HG02840 (cell line): Measurements from ENCODE around the gene EXD3.

Experiments
- ATAC-seq: cut with Tn5 transposase; IDR thresholded peaks from one replicate; pipeline ENCODE4 v1.9.1; 2021; ENCODE audit warnings: mild to moderate bottlenecking, moderate library complexity, moderate number of reproducible peaks; ENCODE audit not compliant: unreplicated experiment, low FRiP score

Gene EXD3

DNA sequence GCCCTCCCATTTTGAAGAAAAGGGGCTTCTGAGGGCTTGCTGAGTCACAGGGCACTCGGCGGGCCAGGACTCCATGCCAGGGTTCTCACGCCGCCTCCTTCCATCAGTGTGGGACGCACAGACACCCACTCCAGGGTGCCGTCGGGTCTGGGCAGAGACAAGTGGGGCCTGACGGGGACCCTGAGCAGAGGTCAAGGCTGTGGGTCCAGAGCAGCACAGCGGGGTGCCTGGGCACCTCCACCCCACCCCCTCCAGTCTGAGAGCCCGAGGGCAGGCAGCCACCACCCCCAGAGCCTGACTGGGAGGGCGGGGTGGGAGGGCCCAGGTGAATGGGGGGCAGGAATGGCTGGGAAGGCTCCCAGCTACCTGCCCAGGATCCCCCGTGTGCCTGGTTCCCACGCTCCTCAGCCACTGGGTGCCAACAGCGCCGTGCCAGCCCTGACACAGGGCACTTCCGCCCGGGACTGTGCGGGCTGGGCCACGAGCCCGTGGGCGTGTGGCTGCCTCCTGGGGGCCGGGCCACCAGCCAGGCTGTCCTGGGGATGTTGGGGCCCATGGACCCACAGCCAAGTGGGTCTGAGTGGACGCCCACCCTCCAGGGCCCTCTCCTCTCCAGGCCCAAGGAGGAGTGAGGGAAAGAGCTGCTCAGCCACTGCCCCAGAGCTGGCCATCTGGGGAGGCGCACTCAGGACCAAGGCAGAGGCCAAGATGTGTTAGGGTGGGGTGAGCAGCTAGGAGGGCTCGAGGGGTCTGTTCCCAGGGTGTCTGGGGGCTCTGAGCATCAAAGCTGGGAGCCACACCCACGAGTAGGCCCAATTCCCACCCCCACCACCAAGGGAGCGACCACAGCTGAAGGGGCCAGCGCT, 110.7 kb downstream of the EXD3 start:
- no peak for ATAC-seq

DNA sequence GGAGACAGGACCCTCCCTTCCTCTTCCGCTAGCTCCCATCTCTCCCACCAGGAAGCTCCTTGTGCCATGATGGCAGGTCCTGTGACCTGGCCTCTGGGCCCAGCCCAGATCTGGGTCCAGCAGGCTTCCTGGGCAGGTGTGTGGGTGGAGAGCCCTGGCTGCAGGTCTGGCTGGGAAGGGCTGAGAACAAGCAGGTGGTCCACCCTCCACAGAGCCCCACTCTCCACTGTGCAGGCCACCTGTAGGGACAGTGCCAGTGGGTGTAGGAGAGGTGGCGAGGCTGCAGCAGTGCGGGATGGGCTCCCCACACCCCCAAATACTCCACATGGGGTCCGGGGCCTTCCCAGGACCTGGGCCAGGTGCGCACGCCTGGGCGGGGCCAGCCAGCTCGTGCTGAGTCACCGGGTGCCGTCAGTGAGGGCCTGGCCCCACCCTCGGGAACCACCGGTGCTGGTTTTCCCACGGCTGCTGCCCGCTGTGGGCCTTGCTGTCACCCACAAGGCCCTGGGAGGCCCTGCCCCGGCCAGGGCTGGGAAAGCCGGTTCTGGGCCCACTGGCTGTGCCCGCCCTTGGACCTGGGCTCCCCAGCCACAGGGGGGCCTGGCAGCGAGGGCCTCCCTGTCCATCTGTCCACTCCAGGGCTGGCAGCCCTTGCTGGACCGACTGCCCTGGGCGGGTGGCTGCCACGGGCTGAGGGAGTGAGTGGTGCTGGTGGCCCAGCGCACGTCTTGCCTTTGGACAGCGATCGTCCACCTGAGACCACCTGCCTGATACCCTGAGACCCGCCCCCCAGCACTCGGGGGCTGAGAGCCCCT, 111.6 kb downstream of the EXD3 start:
- no peak for ATAC-seq

DNA sequence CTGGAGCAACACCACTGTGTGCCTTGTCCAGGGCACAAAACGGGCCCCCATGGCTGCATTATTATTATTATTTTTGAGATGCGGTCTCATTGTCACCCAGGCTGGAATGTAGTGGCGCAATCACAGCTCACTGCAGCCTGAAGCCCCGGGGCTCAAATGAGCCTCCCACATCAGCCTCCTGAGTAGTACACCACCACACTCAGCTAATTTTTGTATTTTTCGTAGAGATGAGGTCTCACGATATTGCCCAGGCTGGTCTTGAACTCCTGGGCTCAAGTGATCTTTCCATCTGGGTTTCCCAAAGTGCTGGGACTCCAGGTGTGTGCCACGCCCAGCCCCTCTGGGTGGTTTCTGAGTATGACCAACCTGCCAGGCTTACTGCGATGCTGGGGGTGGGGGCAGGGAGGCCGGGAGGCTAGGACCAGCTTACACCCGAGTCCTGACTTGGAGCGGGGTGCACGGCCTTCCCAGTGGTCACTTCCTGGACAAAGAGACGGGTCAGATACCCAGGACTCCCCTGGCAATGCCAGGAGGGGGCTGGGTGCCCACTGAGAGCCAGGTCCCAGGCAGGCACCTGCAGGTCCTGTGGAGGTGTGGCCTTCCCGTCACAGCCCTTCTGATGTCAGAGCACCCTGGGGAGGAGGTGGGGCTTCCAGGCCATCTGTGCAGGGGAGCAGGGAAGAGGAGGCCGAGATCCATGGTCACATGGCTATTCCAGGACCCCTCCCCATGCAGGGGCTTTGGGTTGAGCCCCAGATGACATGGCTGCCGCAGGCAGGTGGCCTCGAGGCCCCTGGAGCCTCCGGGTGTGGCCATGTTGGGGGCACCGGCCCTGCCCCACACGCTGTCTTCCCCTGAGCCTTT, 112.5 kb downstream of the EXD3 start:
- no peak for ATAC-seq

DNA sequence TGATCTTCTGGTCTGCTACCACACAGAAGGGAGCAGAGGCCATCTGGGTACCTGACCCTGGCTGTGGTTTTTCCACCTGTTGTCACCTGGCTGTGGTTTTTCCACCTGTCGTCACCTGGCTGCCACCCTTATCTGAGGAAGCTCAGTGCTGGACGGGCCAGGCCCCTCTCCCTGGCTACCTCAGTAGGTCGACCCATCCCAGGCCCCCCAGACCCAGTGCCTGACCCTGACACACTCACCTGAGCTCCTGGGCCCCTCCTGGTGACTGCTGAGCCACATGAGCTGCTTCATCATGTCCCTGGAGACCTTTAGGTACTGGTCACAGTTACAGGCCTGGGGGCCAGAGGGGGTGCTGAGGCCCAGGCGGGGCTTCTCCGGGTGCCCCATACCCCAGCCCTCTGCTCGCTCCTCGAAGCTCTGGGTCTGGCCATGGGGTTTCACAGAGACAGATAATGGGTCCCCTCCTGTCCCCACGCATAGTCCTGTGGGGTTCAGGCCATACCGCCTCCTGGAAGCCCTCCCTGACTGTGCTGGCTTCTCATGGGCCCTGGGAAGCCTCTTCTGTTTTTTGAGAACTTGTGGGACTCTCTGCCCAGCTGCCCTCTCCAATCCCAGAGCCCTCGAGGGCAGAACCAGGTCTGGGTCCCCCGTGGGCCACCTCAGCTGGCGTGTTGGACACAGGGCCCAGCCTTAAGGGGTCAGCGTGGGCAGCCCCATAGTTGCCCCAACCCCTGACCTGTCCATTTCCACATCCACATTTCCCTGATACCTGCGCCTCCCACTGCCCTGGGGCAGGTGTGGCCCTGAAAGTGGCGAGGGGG, 113.4 kb downstream of the EXD3 start:
- no peak for ATAC-seq

GRCh38 chr9:137308057-137308619, 114.8 kb downstream of the EXD3 start:
- no peak for ATAC-seq

DNA sequence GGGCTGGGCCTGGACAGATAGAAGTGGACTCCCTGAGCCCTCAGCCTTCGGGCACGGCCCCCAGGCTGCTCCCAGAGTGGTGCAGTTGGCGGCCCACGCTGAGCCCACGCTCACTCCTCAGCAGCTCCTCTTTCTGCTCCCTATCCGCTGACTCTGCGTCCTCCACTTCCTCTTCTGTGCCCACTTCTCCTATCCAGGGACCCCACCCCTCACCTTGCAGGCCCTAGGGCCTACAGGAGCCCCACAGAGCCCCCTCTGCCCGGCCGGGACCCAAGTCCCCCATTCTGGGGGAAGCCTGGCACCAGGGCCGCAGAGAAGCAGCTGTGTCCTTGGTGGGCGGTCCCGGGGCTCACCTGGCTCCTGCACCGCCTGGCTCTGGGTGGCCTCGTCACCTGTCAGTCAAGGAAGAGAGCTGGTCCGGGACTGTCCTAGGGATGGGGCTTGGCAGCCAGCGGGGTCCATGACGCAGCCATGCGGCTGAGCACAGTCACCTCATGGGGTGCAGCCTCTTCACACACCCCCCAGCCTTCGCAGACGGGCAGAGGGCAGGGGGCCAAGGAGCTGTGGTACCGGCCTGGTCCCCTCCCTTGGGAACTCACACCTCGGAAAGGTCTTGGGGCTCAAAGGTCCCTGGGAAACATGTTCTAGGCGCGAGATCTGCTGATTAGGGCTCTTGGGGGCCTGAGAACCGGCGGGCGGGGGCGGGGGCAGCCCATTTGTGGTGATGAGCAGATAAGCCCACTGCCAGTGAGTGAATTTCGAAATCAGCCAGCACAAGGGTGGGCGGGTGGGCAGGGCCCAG, 115.5 kb downstream of the EXD3 start:
- ATAC-seq: no peak

DNA sequence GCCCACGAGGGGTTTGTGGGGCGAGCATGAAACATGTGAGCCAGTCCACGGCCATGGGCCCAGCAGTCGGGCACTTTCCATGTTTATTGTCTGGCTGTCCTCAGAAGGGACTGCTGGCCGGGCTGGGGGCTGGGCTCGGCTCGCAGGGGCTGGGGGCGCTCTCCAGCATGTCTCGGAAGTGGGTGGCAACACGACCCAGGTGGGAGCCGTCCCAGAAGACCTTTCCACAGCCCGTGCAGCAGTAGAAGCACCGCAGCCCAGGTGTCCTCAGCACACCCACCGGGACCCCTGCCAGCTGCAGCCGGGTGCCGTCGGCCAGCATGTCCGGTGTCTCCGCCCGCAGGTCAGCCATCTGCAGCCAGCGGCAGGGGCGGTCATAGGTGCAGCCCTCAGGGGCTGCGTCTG, 116.1 kb downstream of the EXD3 start:
- no peak for ATAC-seq

- ATAC-seq: no peak
Observed at GRCh38 chr9:137306066-137306849, 116.7 kb downstream of the EXD3 start.

DNA sequence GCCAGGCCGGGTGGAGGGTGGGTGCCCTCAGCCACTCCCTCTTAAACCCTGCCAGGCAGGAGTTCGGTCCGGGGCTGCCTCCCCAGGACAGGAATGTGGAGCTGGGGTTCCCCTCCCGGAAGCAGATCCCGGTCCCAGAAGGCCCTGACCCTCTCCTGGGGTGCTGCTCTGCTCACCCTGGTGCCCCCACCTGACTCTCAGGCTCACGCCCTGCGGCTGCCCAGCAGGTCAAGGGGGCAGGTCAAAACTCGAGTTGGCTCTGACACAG, 117.2 kb downstream of the EXD3 start:
- ATAC-seq: no peak

DNA sequence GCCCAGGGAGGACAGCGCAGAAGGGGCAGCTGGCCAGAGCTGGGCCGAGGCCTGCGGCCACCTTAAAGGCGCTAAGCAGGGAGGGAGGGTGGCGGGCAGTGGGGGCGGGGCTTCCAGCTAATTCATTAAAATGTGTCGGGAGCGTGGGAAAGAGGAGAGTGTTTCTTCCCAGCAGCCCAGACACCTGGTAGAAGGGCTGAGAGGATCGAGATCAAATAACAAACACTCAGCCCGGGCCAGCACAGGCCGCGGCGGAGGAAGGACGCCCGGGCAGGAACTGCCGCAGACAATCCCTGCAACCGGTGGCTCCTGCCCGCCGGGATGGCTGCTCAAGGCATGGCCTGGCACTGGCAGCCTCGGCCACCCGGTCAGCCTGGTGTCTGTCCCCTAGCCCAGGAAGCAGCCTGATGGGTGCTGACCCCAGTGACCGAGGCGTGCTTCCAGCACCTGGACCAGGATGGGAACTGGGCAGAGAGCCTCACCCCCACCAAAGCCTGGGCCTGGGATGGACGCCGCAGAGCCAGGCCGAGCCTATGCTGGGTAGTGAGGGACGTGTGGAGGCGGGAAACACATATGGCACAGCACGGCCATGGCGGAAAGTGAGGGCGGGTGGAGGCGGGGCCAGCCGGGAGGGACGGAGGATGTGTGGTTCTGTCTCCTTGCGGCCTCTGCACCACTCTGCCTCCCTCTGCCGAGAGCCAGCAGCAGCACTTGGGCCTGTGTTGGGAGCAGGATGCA, 117.7 kb downstream of the EXD3 start:
- ATAC-seq: no peak

- no peak for ATAC-seq
Observed at GRCh38 chr9:137304383-137305059, 118.4 kb downstream of the EXD3 start.

GRCh38 chr9:137303893-137304382, 119.0 kb downstream of the EXD3 start:
- no peak for ATAC-seq

DNA sequence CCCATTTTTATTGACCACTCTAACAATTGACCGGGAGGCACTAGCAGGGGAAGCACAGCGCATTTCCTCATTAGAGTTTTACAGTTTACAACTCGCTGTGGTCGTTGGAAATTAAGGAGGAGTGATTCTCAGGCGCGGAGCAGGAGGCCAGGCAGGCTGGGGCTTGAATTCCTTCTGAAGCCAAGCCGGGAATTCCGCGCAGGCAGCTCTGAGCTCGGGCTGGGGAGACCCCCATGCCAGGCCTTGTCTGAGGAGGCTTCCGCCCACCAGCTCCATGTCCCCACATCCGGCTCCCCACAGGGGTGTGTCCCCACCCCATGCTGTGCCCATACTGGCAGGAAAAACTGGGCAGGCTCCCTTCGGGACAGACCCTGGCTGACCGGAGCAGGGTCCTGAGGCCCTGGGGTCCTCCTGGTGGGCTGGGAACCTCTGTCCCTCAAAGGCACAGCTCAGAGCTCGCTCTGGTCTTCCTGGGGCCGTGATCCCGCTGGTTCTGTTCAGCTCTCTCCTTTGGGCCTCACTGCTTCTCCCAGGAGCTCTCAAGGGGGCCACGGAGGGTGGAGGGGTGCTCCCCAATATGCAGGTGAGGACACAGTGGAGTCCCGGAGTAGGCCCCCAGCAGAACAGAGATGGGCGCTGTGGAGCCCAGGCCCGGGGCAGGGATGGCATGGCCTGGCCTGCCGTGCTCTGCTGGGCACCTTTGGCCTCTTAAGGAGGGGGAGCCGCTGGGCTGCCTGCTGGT, 119.6 kb downstream of the EXD3 start:
- no peak for ATAC-seq

- peak; percentile 37 for ATAC-seq
Observed at GRCh38 chr9:137302449-137303150, 120.4 kb downstream of the EXD3 start.

DNA sequence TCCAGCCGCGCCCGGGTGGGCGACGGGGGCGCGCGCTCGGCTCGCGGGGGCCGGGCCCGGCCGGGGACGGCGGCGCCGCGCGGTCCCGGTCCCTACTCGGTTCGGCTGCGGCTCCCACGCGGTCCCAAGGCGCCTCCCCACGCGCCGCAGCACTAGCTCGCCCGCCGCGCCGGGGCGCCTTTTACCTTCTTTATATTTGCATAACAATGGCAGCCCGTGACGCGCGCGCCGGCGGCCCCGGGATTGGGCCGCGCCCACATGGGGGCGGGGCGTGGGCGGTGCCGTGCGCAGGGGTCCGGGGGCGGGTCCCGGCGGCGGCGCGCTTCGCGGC, 120.9 kb downstream of the EXD3 start, which contains the start of gene NRARP:
TSS of gene NRARP (minus strand) at position 154 of the 331 bp plus-strand sequence. CDS start 343 bp downstream, outside the sequence.
- peak; percentile 63 for ATAC-seq
